ENCODE results near the gene IPO7.

DNA sequence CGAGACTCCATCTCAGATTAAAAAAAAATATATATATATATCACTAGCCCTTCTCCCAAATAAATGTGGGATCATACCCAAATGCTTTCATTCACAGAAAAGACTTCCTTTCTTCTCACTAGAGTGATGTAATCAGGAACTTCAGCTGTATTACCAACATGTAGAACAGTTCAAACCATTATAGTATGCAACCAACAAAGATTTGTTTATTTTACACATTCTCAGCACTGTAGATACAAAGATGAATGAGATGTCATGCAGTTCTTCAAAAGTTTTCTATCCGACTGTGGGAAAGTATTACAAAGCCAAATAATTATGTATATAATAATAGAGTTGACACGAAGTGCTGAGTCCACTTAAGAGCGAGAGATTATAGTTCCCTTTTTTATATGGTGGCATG lies 54.2 kb downstream of the IPO7 start:
- TF ChIP-seq POLR2A (IDR thresholded peaks at IDR 0.05; ENCODE audit: low read length): no peak
- no peak for TF ChIP-seq GATA1 (IDR thresholded peaks at IDR 0.05; ENCODE audit: low read depth, low read length)

Measured in erythroblast (primary cell).